ENCODE results near the gene PAM. TPM values are rescaled to one million over a fixed set of nuclear protein-coding genes. Genes with fewer than 3 reads are reported as not detected.
"Not testable (repeated sequence)": the region's sequence is repeated elsewhere in the genome, so short reads cannot be mapped to it uniquely, and the experiment has no call there.

The PAM gene
- total RNA-seq, 1 donor from 2014 or later: 171 TPM

DNA sequence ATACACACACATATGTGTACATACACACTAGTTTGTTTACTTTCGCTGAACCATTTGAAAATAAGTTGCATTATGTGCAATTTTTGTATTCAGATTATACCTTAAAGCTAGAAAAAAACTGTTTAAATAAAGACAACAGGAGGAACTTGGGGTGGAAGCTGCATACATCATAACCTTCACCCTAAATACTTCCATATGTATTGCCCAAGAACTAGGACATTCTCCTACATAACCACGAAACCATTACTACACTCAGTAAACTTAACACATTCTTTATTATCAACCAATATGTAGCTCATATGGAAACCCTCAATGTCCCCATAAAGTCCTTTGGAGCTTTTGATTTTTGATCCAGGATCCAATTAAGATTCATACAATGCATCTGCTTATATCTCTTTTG is 281.5 kb downstream of the PAM start:
- H3K4me1 ChIP-seq: no peaks in the 10 kb centered on the region
- TF ChIP-seq, protein P1, sequence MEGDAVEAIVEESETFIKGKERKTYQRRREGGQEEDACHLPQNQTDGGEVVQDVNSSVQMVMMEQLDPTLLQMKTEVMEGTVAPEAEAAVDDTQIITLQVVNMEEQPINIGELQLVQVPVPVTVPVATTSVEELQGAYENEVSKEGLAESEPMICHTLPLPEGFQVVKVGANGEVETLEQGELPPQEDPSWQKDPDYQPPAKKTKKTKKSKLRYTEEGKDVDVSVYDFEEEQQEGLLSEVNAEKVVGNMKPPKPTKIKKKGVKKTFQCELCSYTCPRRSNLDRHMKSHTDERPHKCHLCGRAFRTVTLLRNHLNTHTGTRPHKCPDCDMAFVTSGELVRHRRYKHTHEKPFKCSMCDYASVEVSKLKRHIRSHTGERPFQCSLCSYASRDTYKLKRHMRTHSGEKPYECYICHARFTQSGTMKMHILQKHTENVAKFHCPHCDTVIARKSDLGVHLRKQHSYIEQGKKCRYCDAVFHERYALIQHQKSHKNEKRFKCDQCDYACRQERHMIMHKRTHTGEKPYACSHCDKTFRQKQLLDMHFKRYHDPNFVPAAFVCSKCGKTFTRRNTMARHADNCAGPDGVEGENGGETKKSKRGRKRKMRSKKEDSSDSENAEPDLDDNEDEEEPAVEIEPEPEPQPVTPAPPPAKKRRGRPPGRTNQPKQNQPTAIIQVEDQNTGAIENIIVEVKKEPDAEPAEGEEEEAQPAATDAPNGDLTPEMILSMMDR (IDR thresholded peaks at IDR 0.05): no peak
- ATAC-seq (no peak), DNase-seq (no peak)
- peaks cover 9% of the 10 kb centered on the region for H3K36me3 ChIP-seq
- no peak overlapping the region for H3K4me3 ChIP-seq
- H3K27me3 ChIP-seq (ENCODE audit: low read depth): no peaks in the 10 kb centered on the region
- H3K27ac ChIP-seq: no peak overlapping the region
- H3K9me3 ChIP-seq: peaks cover 3% of the 10 kb centered on the region
- intact Hi-C loops (cut with DNase I): no loop called here

DNA sequence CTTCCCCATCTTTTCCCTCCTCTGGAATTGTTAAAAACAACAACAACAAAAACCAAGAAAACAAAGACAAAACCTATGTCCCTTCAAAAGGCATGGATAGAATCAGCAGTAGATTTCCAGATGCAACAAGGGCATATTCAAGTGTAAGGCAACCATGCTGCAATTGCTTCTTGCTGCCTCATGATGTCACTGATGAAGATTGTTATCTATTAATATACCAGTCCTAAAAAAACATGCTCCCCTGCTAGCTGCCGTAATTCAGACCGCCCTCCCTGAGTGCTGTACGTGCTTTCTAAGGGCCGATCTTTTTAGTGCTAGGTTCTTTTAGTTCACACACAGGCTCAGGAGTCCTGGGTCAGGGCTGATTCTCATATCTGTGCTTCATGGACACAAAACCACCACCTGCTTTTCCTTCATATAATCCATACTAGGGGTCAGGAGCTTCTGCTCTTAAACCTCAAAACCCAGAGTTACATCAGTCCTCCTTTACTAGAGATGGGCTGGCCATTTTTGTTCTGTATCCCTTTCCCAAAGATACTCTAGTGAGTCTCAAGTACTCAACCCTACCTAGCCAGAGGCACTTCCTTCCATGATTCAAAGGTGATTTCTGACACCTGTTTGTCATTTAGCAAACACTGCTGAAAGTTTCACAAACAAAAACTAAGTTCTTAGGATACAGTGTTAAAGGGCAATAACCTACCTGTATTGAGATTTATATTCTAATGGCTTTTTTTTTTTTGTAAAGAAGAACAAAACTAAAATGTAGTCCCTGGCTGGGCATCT is 282.8 kb downstream of the PAM start:
- intact Hi-C loops (cut with DNase I): no loop called here
- TF ChIP-seq, protein P1 (IDR thresholded peaks at IDR 0.05): no peak
- Histone ChIP-seq H3K27ac (no peak overlapping the region), H3K9me3 (peaks cover 3% of the 10 kb centered on the region), H3K36me3 (peaks cover under 1% of the 10 kb centered on the region), H3K27me3 (ENCODE audit: low read depth) (no peaks in the 10 kb centered on the region), H3K4me3 (no peak overlapping the region), H3K4me1 (no peaks in the 10 kb centered on the region)
- DNase-seq (no peak), ATAC-seq (no peak)

DNA sequence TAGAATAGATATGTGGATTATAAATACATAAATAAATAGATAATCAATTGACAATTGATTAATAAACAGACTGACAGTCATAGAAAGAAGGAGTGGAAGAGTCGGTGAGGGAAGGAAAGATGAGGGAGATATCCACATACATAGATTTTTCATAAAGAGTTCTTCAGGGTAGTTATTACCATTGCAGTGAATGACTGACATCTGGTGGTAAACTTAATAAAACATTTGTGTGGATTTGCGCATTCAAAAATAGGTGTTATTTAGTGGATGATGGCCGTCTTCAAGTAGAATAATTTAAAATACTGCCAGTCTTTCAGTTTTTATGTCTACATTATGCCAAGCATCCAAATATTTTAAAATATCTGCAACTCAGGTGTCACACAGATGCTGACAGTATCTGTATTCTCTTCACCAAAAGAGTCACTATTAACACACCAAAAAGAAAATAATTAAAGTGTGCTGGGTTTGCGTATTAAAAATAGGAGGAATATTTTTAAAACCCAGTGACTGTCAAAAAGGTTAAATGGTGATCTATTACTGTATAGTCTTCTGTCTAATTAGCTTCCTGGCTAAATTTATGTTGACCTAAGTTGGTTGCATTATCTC is 286.1 kb downstream of the PAM start:
- H3K4me3 ChIP-seq: no peak overlapping the region
- H3K9me3 ChIP-seq: no peaks in the 10 kb centered on the region
- ATAC-seq (no peak), DNase-seq (no peak)
- H3K36me3 ChIP-seq: no peaks in the 10 kb centered on the region
- no peak overlapping the region for H3K27ac ChIP-seq
- intact Hi-C loops (cut with DNase I): no loop called here
- no peaks in the 10 kb centered on the region for H3K4me1 ChIP-seq
- no peaks in the 10 kb centered on the region for H3K27me3 ChIP-seq (ENCODE audit: low read depth)
- TF ChIP-seq, protein P1 (IDR thresholded peaks at IDR 0.05): peak; percentile 45

DNA sequence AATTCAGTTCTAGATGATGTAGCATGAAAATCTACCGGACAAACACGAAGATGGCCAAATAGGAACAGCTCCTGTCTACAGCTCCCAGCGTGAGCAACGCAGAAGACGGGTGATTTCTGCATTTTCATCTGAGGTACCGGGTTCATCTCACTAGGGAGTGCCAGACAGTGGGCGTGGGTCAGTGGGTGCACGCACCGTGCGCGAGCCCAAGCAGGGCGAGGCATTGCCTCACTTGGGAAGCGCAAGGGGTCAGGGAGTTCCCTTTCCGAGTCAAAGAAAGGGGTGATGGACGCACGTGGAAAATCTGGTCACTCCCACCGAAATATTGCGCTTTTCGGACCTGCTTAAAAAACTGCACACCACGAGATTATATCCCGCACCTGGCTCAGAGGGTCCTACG is 291.6 kb downstream of the PAM start:
- not testable (repeated sequence) for DNase-seq, ATAC-seq

DNA sequence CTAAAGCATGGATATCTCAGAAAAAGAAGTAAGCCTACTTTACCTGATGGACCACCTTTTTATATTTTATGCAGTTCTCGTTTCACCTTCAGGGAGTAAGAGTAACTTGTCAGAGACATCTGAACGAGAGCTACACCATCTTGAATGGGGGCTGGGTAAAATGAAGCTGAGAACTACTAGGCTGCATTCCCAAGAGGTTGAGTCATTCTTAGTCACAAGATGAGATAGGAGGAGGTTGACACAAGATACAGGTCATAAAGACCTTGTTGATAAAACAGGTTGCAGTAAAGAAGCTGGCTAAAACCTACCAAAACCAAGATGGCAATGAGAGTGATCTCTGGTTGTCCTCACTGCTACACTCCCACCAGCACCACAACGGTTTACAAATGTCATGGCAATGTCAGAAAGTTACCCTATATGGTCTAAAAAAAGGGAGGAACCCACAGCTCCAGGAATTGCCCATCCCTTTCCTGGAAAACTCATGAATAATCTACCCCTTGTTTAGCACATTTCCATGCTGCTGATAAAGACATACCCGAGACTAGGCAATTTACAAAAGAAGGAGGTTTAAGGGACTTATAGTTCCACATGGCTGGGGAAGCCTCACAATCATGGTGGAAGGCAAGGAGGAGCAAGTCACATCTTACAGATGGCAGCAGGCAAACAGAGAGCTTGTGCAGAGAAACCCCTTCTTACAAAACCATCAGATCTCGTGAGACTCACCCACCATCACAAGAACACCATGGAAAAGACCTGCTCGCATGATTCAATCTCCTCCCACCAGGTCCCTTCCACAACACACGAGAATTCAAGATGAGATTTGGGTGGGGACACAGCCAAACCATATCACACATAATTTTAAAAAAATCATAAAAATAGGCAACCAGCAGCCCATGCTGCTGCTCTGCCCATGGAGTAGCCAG is 302.4 kb downstream of the PAM start:
- Histone ChIP-seq H3K9me3 (no peaks in the 10 kb centered on the region), H3K27ac (no peak overlapping the region), H3K4me1 (no peaks in the 10 kb centered on the region), H3K4me3 (no peak overlapping the region), H3K27me3 (ENCODE audit: low read depth) (no peaks in the 10 kb centered on the region), H3K36me3 (no peaks in the 10 kb centered on the region)
- intact Hi-C loops (cut with DNase I): no loop called here
- no peak for ATAC-seq
- TF ChIP-seq, protein P1 (IDR thresholded peaks at IDR 0.05): no peak
- DNase-seq: no peak

More for the DNA sequence above, 291.6 kb downstream of the PAM start:
- H3K4me3 ChIP-seq; H3K36me3 ChIP-seq; H3K4me1 ChIP-seq; H3K27me3 ChIP-seq (ENCODE audit: low read depth); H3K27ac ChIP-seq; intact Hi-C loops (cut with DNase I); H3K9me3 ChIP-seq: not testable (repeated sequence)

Data from lower lobe of right lung (tissue), 2 donors.